Measurements from ENCODE around the gene CLEC3B.
"Not testable (repeated sequence)": the region's sequence is repeated elsewhere in the genome, so short reads cannot be mapped to it uniquely, and the experiment has no call there.

CLEC3B gene

GRCh38 chr3:45026038-45026437 lies at the start of gene CLEC3B:
Gene CLEC3B (plus strand): TSS chr3:45026303. CDS start chr3:45026363, 60 bp downstream.
- DNase-seq: no peak

GRCh38 chr3:44981220-44981619 lies 44.9 kb upstream of the CLEC3B start:
- no peak for DNase-seq

GRCh38 chr3:44981751-44982150 lies 44.4 kb upstream of the CLEC3B start:
- DNase-seq: no peak

GRCh38 chr3:44982817-44983216 lies 43.3 kb upstream of the CLEC3B start:
- DNase-seq: no peak

DNA sequence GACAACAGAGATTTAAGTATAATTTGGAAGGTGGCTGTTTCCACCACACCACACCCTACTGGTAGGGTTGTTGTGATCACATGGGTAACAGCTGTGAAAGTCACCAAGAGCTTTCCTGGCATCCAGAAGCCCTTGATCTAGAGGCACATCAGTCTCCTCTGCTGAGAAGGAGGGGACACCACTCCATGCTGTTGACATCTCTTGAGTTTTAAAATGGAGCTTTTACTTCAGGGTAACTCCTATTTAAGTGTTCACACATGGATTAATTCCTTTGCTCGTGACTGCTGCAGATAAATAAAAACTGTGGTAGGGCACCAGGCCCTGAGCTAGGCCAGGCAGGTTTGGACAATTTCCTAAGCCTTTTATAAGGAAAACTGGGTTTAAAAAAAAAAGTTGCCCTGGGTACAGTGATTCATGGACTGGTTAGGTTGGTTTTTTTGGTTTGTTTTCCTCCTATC lies 42.6 kb upstream of the CLEC3B start:
- DNase-seq: no peak

DNA sequence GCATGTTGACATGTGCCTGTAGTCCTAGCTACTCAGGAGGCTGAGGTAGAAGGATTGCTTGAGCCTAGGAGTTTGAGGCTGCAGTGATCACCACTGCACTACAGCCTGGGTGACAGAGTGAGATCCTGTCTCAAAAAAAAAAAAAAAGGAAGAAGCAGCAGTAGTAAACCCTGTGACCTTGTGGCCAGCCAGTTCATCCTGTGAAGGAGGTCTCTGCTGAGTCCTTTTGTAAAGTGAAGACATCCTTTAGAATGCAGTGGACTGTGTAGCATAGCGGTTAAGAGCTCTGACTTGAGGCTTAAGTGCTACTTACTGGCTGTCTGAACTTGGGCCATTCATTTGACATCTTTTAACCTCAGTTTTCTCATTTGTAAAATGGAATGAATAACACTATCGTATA lies 41.8 kb upstream of the CLEC3B start:
- no peak for DNase-seq

DNA sequence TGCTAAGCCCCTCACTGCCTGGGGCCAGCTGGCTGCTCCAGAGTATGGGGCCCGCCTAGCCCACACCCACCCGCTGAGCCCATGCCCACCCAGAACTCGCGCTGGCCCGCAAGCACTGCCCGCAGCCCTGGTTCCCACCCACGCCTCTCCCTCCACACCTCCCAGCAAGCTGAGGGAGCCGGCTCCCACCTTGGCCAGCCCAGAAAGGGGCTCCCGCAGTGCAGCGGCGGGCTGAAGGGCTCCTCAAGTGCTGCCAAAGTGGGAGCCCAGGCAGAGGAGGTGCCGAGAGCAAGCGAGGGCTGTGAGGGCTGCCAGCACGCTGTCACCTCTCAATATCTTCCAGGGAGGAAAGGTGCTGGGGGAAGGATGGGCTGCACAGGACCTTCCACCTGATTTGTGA lies 39.8 kb upstream of the CLEC3B start:
- not testable (repeated sequence) for DNase-seq

DNA sequence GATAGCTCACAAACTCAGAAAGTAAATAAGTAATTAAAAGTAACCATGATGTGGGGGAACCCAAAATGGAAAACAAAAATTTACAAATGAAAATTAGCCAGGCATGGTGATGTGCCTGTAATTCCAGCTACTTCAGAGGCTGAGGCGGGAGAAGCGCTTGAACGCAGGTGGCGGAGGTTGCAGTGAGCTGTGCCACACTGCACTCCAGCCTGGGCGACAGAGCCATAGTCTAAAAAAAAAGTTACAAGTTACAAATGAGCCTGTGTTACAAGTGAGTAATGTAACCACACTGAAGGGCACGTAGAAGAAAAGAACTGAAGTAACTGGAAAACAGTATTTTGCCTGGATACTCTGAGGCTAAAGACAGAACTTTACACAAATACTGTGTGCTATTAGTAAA lies 38.8 kb upstream of the CLEC3B start:
- no peak for DNase-seq

DNA sequence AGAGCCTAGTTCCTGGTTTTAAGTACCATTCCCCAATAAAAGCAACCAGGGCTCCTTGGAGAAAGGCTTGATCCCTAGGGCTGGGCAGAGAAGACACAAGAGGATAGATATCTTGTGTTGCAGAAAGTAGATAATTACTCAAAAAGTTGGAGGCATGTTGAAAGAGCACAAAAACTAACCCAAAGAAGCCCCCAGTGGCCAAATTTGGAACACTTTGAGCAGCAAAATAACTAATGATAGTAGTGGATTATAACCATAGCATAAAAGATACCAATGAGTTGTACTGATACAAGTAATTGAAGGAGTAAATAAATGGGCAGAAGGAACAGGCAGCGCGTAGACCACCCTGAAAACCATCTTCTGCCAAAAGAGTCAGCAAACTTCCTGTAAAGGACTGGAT lies 38.0 kb upstream of the CLEC3B start:
- DNase-seq: no peak

DNA sequence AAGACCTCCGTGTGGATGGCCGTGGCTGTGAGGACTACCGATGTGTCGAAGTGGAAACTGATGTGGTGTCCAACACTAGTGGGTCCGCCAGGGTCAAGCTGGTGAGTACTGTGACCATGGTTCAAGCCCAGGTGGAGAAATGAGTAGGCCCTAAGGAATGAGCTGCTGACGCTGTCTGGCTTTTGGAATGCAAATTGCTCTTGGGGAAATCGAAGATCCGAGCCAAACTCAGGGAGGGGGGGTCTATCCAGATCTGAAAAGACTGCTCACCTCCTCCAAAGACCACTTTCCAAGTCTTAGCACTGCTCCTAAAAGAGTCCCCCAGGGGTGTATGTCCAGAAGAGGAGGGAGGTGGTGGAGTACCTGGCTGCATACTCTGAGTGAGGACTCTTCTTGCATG lies 37.0 kb upstream of the CLEC3B start:
- no peak for DNase-seq

GRCh38 chr3:44989636-44990373 lies 36.3 kb upstream of the CLEC3B start:
- DNase-seq: no peak

- no peak for DNase-seq
These were observed 34.8 kb upstream of the CLEC3B start for GRCh38 chr3:44991326-44991725.

DNA sequence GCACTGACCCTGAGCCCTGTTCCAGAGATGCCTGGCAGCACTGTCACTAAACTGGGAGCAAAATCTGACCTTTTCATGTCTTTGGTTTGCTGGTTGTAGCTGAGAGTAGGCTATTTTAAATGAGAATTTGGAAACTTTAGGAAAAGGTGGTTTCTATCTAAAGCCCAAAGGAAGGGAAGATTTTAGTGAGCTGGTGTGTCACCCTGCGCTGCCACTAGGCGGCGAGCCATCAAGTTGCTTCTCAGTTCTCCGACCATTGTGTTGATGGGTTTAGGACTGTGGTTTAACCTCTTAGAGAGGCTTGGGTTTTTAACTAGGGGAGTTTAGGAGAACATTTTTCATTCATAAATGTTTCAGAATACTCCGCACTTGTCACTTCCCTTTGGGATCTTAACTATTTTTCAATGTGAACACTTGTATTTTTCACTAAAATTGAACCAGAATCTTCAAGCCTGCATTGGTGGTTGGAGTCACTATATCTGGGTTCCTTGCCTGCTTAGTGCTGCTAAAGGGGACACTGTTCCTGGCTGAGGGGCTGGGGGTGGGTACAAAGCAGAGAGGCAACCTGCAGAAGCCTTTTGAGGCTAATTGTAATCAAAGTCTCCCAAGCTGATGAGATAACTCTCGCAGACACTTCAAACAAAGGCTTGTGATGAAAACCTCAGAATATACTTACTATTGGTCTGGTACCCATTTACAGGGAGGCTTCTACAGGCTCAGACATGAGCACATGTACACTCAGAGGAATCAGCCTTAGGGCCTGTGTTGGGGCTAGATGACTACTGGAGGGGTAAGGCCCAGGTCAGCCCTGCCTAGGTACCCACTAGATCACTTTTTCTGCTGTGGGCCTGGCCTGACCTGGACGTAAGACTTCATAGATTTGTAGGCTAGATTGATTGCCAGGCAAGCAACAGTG lies 33.3 kb upstream of the CLEC3B start:
- DNase-seq: peak; percentile 27

GRCh38 chr3:44993471-44994205 lies 32.5 kb upstream of the CLEC3B start:
- DNase-seq: no peak

- no peak for DNase-seq
These were observed 30.8 kb upstream of the CLEC3B start for GRCh38 chr3:44995142-44995770.

DNA sequence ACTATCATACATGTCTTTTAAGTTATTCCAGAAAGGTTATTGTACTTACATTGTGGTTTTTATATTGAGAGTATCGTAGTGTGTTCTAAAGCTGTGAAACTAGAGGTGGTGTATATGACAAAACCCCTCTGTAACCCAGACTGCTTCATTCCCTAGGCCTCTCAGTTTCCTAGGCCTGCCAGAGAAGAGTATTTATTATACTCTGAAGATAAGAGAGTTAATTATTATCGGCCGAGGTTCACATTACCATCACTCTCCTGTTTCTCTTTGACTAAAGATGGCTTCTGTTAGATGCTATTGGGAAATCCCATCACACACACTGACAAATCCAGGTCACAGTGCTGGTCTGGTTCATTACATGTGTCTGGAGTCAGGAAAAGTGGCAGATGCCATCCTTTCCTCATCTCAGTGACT lies 29.5 kb upstream of the CLEC3B start:
- DNase-seq: no peak

- DNase-seq: no peak
These were observed 26.3 kb upstream of the CLEC3B start for GRCh38 chr3:44999782-45000181.

GRCh38 chr3:45000823-45001222 lies 25.3 kb upstream of the CLEC3B start:
- DNase-seq: no peak

GRCh38 chr3:45001738-45002137 lies 24.4 kb upstream of the CLEC3B start:
- no peak for DNase-seq

DNA sequence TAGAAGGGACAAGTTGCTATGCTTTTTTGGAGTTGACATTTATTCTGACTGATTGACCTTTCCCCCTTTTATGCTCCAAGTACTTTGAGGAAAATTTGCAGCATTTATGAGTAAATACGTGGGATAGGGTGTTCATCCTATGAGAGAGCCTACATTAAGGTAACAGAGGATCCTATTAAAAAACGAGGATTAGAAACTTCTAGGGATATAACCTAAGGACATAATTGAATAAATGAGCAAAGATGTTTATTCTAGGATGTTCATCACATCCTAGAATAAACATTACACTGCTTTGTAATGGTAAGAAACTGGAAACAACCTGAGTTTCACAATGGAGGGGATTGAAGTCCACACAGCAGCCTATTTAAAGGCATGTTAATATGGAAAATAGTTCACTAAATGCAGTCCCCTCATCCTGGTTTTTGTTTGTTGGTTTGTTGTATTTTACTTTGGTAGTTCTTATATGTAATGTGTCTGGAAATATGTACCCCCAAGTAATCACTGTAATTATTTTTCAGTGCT lies 23.9 kb upstream of the CLEC3B start:
- DNase-seq: no peak

DNA sequence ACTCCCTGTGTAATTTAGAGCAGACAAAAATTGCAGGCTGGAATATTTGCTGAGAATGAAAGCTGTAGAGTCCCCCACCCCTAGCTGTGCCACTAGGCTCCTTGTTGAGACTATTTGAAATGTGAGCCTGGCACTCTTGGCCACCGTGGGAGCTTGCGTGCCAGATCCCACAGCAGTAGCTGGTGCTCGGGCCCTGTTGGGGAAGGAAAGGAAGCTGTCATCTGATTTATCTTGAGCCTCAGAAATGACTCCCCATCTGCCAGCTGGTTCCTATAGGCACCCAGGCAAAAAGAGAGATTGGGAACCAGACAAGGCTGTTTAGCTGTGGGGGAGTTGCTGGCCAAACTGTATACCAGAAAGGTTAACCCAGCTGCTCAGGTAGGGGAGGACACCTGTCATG lies 23.4 kb upstream of the CLEC3B start:
- DNase-seq: no peak

DNA sequence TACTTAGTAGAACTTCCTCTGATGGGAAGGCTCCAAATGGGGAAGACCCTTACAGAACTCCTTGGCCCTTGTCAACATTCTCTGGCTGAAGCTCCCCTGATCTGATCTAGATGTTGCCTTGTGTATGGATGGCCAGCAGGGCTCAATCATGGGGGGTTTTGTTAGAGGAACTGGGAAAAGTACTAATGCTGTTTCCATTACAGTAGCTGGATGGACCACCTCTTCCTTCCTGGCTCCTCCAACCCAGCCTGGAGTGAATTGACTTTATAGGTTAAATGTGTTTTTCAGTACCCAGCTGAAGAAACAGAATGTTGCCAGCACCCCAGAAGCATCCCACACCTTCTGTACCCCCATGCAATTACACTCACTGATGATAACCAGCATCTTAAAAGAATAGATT lies 22.7 kb upstream of the CLEC3B start:
- DNase-seq: no peak

- no peak for DNase-seq
These were observed 22.2 kb upstream of the CLEC3B start for GRCh38 chr3:45003859-45004258.

Data from activated CD8-positive, alpha-beta memory T cell treated with anti-CD3 and anti-CD28 coated beads, Interleukin-2, amount 50 U/mL, for 4 hours (primary cell).